Ascending aorta (tissue), 2 donors: Measurements from ENCODE around the gene MCF2L. TPM values are rescaled to one million over a fixed set of nuclear protein-coding genes. Genes with fewer than 3 reads are reported as not detected.
"Not testable (repeated sequence)": the region's sequence is repeated elsewhere in the genome, so short reads cannot be mapped to it uniquely, and the experiment has no call there.

Experiments used
- DNase-seq, 2 donors: peaks; one replicate each; pipeline ENCODE4 v3.0.0-alpha.2; 2019; ENCODE audit warnings: low spot score in 2 of 2
- H3K27ac ChIP-seq, 2 donors: fragments of 200-600 bp; sonication (generic); one replicate each; pipeline ENCODE4 v1.5.1; 2016 to 2017; ENCODE audit warnings: mild to moderate bottlenecking in 1 of 2
- H3K27me3 ChIP-seq: fragments of 200-600 bp; sonication (generic); one replicate; pipeline ENCODE4 v1.5.1; 2017
- H3K36me3 ChIP-seq, 2 donors: fragments of 200-600 bp; sonication (generic); one replicate each; pipeline ENCODE4 v1.5.1; 2016
- H3K4me1 ChIP-seq, 2 donors: fragments of 200-600 bp; sonication (generic); one replicate each; pipeline ENCODE4 v1.5.1; 2016 to 2017; ENCODE audit warnings: mild to moderate bottlenecking in 1 of 2
- H3K4me3 ChIP-seq, 2 donors: fragments of 200-600 bp; sonication (generic); one replicate each; pipeline ENCODE4 v1.5.1; 2016 to 2017; ENCODE audit warnings: mild to moderate bottlenecking in 1 of 2
- H3K9me3 ChIP-seq, 2 donors: fragments of 200-600 bp; sonication (generic); one replicate each; pipeline ENCODE4 v1.5.1; 2016
- intact Hi-C: fragments of 100-400 bp; cut with DNase I; formaldehyde crosslinking; loops from one replicate; pipeline ENCODE4 v1.15.1; 2023
- total RNA-seq: library from RNA; depleted of rRNA; stranded (reverse); fragments of >200 nt; gene quantifications from one replicate; pipeline ENCODE4 v1.1.0, GENCODE V29; 2016
- TF ChIP-seq, protein P1 (sequence below), 3 experiments: fragments of 200-600 bp in 2 of 3; fragments of 450-650 bp in 1 of 3; sonication (generic) in 2 of 3; IDR thresholded peaks; one replicate each; pipeline ENCODE4 v1.5.1; 2016 to 2019; ENCODE audit warnings: antibody characterized with exemption in 3 of 3, mild to moderate bottlenecking in 1 of 3, moderate library complexity in 1 of 3

Gene MCF2L
- total RNA-seq, 1 donor from 2014 or later = 112 TPM

DNA sequence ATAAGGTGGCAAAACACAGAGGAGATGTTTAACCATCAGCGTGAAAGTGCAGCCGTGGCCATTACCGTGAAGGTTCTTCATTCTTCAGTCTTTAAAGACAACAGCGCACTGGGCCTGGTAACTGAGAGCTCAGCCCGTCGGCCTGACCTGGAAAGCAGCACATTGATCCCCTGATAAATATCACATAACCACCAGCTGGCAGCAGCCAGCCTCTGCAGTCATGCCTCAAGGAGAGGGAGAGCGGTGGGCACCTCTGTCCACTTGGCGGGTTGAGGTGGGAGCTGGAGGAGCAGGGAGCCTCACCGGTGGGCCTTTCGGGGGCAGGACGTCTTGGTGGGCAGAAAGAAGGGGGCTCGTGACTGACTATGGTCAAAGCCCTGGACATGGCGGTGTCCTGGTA lies 58.1 kb downstream of the MCF2L start:
- TF ChIP-seq, protein P1, sequence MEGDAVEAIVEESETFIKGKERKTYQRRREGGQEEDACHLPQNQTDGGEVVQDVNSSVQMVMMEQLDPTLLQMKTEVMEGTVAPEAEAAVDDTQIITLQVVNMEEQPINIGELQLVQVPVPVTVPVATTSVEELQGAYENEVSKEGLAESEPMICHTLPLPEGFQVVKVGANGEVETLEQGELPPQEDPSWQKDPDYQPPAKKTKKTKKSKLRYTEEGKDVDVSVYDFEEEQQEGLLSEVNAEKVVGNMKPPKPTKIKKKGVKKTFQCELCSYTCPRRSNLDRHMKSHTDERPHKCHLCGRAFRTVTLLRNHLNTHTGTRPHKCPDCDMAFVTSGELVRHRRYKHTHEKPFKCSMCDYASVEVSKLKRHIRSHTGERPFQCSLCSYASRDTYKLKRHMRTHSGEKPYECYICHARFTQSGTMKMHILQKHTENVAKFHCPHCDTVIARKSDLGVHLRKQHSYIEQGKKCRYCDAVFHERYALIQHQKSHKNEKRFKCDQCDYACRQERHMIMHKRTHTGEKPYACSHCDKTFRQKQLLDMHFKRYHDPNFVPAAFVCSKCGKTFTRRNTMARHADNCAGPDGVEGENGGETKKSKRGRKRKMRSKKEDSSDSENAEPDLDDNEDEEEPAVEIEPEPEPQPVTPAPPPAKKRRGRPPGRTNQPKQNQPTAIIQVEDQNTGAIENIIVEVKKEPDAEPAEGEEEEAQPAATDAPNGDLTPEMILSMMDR (IDR thresholded peaks at IDR 0.05) = no peak

DNA sequence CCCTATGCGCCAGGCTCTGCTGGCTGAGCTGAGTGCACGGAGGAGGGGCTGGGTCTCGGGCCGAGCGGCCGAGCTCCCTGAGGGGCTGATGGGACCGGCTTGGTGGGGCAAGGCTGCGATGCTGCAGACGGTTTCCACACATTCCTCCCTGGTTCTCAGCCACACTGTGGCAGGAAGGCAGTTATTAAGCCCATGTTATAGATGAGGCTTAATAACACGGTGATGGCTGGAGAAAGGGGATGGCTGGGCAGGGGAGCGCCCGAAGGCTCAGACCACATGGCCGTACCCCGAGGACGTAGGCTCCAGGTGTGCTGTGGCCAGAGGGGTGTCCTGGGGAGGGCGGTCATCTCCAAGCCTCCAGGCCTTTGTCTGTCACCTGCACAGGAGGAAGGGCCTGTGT lies 58.6 kb downstream of the MCF2L start:
- Histone ChIP-seq H3K27me3 (no peaks in the 10 kb centered on the region), H3K27ac (no peak overlapping the region), H3K4me1 (no peaks in the 10 kb centered on the region), H3K9me3 (no peaks in the 10 kb centered on the region), H3K36me3 (no peaks in the 10 kb centered on the region), H3K4me3 (no peak overlapping the region)
- TF ChIP-seq, protein P1 (IDR thresholded peaks at IDR 0.05) = no peak
- DNase-seq = no peak
- intact Hi-C loops = no loop called here

More for the DNA sequence above, 58.1 kb downstream of the MCF2L start:
- no peaks in the 10 kb centered on the region for H3K27me3 ChIP-seq
- DNase-seq = no peak
- no peaks in the 10 kb centered on the region for H3K36me3 ChIP-seq
- H3K4me1 ChIP-seq = no peaks in the 10 kb centered on the region
- no peak overlapping the region for H3K27ac ChIP-seq
- intact Hi-C loops = no loop called here
- H3K9me3 ChIP-seq = no peaks in the 10 kb centered on the region
- H3K4me3 ChIP-seq = no peak overlapping the region

DNA sequence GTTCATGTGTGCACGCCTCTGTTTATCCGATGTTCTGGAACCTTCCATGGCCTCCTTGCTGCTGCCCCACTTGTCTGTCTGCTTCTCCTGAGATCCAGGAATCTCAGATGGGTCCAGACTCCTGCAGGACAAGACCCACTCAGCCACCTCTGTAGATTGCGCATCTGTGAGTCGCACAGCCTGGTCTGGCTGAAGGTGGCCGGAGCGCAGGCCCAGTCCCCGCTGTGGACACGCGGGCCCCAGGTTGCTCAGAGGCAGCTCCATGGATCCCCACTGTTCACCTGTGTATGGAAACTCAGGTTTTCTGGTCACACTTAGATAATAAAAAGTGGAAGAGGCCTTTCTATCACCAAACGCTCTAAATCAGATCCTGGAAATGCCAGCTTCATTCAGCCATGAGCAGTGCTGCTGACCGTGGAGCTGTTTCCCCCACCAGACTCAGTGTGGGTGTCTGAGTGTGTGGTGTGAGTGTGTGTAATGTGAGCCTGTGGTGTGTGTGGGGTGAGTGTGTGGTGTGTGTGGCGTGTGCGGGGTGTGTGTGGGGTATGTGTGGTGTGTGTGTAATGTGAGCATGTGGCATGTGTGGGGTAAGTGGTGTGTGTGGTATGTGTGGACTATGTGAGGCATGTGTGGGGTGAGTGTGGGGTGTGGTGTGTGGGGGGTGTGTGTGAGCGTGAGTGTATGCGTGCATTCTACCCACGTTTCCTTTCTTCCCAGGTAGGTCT lies 59.5 kb downstream of the MCF2L start:
- intact Hi-C loops = no loop called here
- no peak overlapping the region for H3K4me3 ChIP-seq
- no peak for DNase-seq
- TF ChIP-seq, protein P1 (IDR thresholded peaks at IDR 0.05) = no peak
- H3K27me3 ChIP-seq = no peaks in the 10 kb centered on the region
- H3K9me3 ChIP-seq = no peaks in the 10 kb centered on the region
- H3K27ac ChIP-seq = no peak overlapping the region
- no peaks in the 10 kb centered on the region for H3K36me3 ChIP-seq
- H3K4me1 ChIP-seq = no peaks in the 10 kb centered on the region

DNA sequence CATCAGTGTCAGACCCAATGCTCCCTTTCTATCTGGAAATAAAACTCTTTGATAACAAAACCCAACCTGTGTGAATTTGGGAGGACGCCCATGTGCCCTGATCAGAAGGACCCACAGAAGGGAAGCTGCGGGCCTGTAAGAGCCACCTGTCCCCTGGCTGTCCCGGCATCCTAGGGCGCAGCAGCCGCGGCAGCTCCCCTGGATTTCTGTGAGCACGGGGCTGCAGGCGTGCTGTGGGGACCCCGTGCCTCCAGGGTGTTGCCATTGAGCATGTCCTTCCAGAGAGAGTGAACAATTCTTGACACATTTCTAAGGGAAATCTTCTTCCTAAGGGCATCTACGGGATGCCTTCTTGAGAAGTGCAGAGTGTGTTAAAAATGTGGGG lies 60.0 kb downstream of the MCF2L start:
- Histone ChIP-seq H3K4me3 (no peak overlapping the region), H3K36me3 (no peaks in the 10 kb centered on the region), H3K9me3 (no peaks in the 10 kb centered on the region), H3K4me1 (no peaks in the 10 kb centered on the region), H3K27ac (no peak overlapping the region), H3K27me3 (no peaks in the 10 kb centered on the region)
- intact Hi-C loops = no loop called here
- TF ChIP-seq, protein P1 (IDR thresholded peaks at IDR 0.05) = no peak
- no peak for DNase-seq

DNA sequence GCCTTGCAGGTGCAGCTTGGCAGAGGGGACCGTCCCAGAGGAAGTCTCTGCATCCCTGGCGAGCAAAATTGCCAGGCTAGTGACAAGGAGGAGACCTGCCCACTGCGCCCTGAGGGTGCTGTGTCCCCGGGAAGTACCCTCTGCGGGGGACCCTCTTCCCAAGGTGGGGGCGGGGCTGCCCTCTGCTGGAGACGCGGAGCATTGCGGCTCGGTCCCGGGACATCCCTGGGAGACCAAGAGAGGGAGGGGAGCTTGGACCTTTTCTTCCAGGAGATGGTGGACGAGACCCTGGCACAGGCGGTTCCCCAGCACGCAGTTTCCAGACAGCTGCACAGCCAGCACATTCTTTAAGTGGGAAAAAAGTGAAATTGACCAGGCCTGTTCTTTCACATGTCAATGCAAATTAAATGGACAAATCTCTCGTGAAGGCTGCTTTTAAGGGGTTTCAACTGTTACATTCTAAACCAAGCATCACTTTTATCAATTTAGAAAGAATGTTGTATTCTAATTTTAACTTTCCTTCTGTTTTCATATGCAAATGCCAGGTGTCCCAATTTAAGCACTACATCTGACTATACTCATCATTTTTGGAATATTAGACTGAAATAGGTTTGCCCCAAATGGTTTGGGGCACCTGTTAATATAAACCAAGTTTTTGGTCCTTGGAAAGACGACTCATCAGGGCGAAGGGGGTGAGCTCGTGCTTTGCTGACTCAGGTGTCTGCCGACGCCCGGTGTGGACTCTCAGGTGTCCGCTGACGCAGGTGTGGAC lies 60.7 kb downstream of the MCF2L start:
- intact Hi-C loops = loop anchor here (10.0 kb wide), 1 partner anchor 185 kb away; no protein-coding TSS in a partner anchor
- Histone ChIP-seq H3K4me1 (no peaks in the 10 kb centered on the region), H3K27me3 (no peaks in the 10 kb centered on the region), H3K9me3 (no peaks in the 10 kb centered on the region), H3K4me3 (no peak overlapping the region), H3K27ac (no peak overlapping the region), H3K36me3 (no peaks in the 10 kb centered on the region)
- no peak for DNase-seq
- TF ChIP-seq, protein P1 (IDR thresholded peaks at IDR 0.05) = peak in 2 of 3 experiments; percentile 30 to 55

DNA sequence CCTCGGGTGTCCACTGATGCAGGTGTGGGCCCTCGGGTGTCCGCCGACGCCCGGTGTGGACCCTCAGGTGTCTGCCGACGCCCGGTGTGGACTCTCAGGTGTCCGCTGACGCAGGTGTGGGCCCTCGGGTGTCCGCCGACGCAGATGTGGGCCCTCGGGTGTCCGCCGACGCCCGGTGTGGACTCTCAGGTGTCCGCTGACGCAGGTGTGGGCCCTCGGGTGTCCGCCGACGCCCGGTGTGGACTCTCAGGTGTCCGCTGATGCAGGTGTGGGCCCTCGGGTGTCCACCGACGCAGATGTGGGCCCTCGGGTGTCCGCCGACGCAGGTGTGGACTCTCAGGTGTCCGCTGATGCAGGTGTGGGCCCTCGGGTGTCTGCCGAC lies 61.2 kb downstream of the MCF2L start:
- H3K9me3 ChIP-seq, H3K27ac ChIP-seq, H3K4me3 ChIP-seq, H3K27me3 ChIP-seq, H3K36me3 ChIP-seq, DNase-seq, H3K4me1 ChIP-seq: not testable (repeated sequence)
- intact Hi-C loops = loop anchor here (10.0 kb wide), 1 partner anchor 185 kb away; no protein-coding TSS in a partner anchor
